Esophagus (tissue), 2 donors: ENCODE measurements around the gene RAD51C. TPM values are rescaled to one million over a fixed set of nuclear protein-coding genes. Genes with fewer than 3 reads are reported as not detected.
"Not testable (repeated sequence)": the region's sequence is repeated elsewhere in the genome, so short reads cannot be mapped to it uniquely, and the experiment has no call there.

Source experiments
- H3K27ac ChIP-seq, 2 donors: one replicate each; pipeline ENCODE4 v1.5.1; 2013; ENCODE audit warnings: low read depth in 2 of 2, mild to moderate bottlenecking in 2 of 2, inconsistent platforms in 1 of 2, low read length in 1 of 2, moderate library complexity in 1 of 2
- H3K27me3 ChIP-seq, 2 donors: one replicate each; pipeline ENCODE4 v1.6.1; 2013; ENCODE audit warnings: low read length in 2 of 2, control low read depth in 1 of 2, mild to moderate bottlenecking in 1 of 2; ENCODE audit not compliant: insufficient read depth in 2 of 2, control insufficient read depth in 1 of 2
- H3K36me3 ChIP-seq, 2 donors: one replicate each; pipeline ENCODE4 v1.6.1; 2013; ENCODE audit warnings: low read length in 1 of 2; ENCODE audit not compliant: control insufficient read depth in 2 of 2, insufficient read depth in 2 of 2
- H3K4me1 ChIP-seq, 2 donors: one replicate each; pipeline ENCODE4 v1.6.1; 2013; ENCODE audit warnings: low read length in 1 of 2; ENCODE audit not compliant: control insufficient read depth in 2 of 2, insufficient read depth in 2 of 2
- H3K4me3 ChIP-seq, 2 donors: one replicate each; pipeline ENCODE4 v1.5.1; 2013; ENCODE audit warnings: low read length in 2 of 2, mild to moderate bottlenecking in 2 of 2, low read depth in 1 of 2, moderate library complexity in 1 of 2
- H3K9me3 ChIP-seq, 2 donors: one replicate each; pipeline ENCODE4 v1.6.1; 2013; ENCODE audit warnings: mild to moderate bottlenecking in 2 of 2, low read depth in 1 of 2, low read length in 1 of 2, moderate library complexity in 1 of 2; ENCODE audit not compliant: control insufficient read depth in 2 of 2, insufficient read depth in 1 of 2
- WGBS, 2 donors: extraction: QIAGEN DNeasy Blood & Tissue Kit; methylation state at CpG; one replicate each; pipeline ENCODE4 v1.1.7; 2013; 5-methylcytosine and 5-hydroxymethylcytosine counted together
- polyA plus RNA-seq, 2 donors: library from polyadenylated mRNA; stranded (reverse); fragments of 200-250 nt; gene quantifications; one replicate each; pipeline ENCODE4 v1.2.3, GENCODE V29; 2013
- donor health status: healthy with polysubstance abuse.
- donor health status: Bipolar disorder and iron deficiency.

The RAD51C gene
- polyA plus RNA-seq = 10 to 100 TPM; 13.5 to 14.8 TPM

- H3K9me3 ChIP-seq = no peaks in the 10 kb centered on the region
- no peaks in the 10 kb centered on the region for H3K27me3 ChIP-seq
- 13% methylated on average over 50 of the region's 50 CpGs for WGBS, 2 donors
- H3K4me3 ChIP-seq = peak within 1 kb of the TSS; percentile 69 to 79
- peaks cover 0 to 3% of the 10 kb centered on the region in 2 donors for H3K4me1 ChIP-seq
- H3K27ac ChIP-seq = peak within 1 kb of the TSS; percentile 76 to 89
- H3K36me3 ChIP-seq = no peaks in the 10 kb centered on the region
Measured at GRCh38 chr17:58692239-58693055, at the start of gene RAD51C. RAD51C (plus strand) TSS chr17:58692602; CDS start chr17:58692644, 42 bp downstream.

DNA sequence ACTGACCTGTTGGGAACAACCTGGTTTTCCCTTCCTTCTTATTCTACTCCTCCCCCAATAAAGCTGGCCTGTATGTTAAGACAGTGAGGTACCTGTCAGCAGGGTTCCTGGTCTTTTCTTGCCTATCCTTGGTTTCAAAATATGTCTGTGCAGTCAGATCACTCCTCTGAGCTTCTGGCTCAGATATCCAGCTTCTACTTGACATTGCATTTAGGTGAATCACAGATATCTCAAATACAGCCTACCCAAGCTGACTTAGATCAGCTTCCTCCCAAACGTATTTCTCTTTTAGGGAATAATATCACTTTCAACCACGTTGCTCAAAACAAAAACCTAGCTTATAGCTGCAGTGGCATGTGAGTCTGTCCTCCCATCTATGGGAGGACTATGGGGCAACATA is 49.3 kb upstream of the RAD51C start:
- Histone ChIP-seq H3K36me3 (no peaks in the 10 kb centered on the region), H3K27ac (no peak overlapping the region), H3K4me1 (no peaks in the 10 kb centered on the region), H3K4me3 (no peak overlapping the region), H3K27me3 (no peaks in the 10 kb centered on the region), H3K9me3 (no peaks in the 10 kb centered on the region)
- 47 to 54% methylated on average over 2 of the region's 2 CpGs for WGBS, 2 donors

DNA sequence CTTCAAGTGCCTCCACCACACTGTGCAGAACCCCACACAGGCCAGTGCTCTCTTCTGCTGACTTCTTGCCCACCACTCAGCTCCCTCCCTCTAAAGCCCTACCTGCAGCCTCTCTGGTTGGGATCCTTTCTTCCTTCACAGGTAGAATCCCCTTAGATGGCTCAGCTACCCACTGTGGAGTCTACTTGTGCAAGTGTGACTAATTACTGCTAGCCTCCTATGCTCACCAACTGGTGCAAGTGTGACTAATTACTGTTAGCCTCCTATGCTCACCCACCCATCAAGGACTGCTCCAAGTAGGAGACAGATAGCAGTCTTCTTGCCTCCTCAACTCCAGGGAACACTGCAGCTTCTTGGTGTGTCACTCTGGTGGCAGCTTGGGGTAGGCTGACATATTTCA is 44.2 kb upstream of the RAD51C start:
- Histone ChIP-seq H3K9me3 (no peaks in the 10 kb centered on the region), H3K4me3 (no peak overlapping the region), H3K36me3 (no peaks in the 10 kb centered on the region), H3K27me3 (no peaks in the 10 kb centered on the region), H3K4me1 (no peaks in the 10 kb centered on the region), H3K27ac (no peak overlapping the region)

DNA sequence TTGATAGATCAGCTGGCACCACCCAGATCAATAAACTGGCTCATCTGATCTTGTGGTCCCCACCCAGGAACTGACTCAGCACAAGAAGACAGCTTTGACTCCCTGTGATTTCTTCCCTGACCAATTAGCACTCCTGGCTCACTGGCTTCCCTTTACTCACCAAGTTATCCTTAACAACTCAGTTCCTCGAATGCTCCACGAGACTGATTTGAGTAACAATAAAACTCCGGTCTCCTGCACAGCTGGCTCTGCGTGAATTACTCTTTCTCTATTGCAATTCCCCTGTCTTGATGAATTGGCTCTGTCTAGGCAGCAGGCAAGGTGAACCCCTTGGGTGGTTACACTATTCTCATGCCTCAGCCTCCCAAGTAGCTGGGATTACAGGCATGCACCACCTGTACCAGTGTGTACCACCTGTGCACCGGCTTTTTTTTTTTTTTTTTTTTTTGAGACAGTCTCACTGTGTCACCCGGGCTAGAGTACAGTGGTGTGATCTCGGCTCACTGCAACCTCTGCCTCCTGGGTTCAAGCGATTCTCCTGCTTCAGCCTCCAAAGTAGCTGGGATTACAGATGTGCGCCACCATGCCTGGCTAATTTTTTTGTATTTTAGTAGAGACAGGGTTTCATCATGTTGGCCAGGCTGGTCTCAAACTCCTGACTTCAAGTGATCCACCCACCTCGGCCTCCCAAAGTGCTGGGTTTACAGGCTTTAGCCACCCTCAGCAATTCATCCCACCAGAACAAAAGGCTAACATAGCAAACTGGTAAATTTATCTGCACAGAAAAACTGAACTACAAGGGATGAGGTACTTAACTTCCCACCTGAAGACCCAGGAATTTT is 34.2 kb upstream of the RAD51C start:
- H3K4me1 ChIP-seq, H3K27me3 ChIP-seq, H3K9me3 ChIP-seq, H3K4me3 ChIP-seq, H3K36me3 ChIP-seq: not testable (repeated sequence)
- WGBS, 2 donors = 64 to 66% methylated on average over 10 of the region's 10 CpGs
- H3K27ac ChIP-seq = peak overlapping the region; percentile 3 to 53

DNA sequence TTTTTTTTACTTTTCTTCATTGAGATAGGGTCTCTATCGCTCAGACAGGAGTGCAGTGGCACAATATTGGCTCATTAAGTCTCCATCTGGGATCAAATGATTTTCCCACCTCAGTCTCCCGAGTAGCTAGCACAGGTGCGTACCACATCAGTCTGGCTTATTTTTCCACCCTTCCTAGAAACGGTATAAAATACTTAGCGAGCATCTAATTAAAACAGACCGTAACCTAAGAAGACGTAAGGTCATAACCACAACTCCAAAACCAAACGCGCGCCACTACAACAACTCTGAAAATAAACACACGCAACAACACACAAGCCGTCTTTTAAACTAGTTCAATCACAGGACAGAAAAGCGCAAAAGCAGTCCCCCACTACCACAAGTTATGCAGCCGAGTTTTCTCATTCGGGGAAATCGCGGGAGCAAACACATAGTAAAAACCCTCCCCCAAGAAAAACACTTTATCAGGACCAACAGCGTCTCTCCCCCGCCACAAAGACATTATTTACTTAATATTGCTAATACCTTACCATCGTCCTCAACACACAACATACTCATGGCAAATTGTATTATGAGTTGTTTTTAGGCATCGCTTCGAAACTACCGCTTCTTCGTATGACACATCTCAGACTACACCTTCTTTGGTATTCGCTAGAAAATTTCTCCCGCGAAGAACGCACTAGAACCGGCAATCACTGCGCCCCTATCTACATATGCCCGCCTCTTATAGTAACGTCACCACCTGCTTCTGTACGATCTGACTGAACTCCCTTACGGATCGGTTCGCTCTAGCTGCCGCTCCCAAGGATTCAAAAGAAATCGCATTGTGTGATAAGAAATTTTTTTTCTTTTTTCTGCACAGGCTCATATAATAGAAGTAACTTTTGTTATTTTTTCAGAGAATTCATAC is 33.3 kb upstream of the RAD51C start:
- H3K4me3 ChIP-seq = peak overlapping the region; percentile 16 to 37
- no peaks in the 10 kb centered on the region for H3K9me3 ChIP-seq
- H3K4me1 ChIP-seq = no peaks in the 10 kb centered on the region
- peak overlapping the region; percentile 57 to 68 for H3K27ac ChIP-seq
- 1 to 2% methylated on average over 38 of the region's 38 CpGs for WGBS, 2 donors
- no peaks in the 10 kb centered on the region for H3K36me3 ChIP-seq
- H3K27me3 ChIP-seq = no peaks in the 10 kb centered on the region

DNA sequence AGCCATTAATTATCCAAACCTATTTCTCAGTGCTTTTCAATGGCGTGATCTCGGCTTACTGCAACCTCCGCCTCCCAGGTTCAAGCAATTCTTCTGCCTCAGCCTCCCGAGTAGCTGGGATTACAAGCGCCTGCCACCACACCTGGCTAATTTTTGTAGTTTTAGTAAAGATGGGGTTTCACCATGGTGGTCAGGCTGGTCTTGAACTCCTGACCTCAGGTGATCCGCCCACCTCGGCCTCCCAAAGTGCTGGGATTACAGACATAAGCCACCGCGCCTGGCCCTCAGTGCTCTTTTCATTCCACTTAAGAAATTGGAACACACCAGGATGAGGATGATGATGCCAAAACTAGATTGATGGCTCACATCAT is 32.7 kb upstream of the RAD51C start:
- not testable (repeated sequence) for H3K4me1 ChIP-seq, H3K36me3 ChIP-seq, H3K27ac ChIP-seq, H3K9me3 ChIP-seq, H3K27me3 ChIP-seq
- 25 to 34% methylated on average over 9 of the region's 9 CpGs for WGBS, 2 donors
- H3K4me3 ChIP-seq = peak overlapping the region in 1 of 2 donors; percentile 37

- H3K27ac ChIP-seq = no peak overlapping the region
- H3K4me1 ChIP-seq = no peaks in the 10 kb centered on the region
- 85 to 87% methylated on average over 4 of the region's 4 CpGs for WGBS, 2 donors
- H3K9me3 ChIP-seq = no peaks in the 10 kb centered on the region
- no peak overlapping the region for H3K4me3 ChIP-seq
- H3K36me3 ChIP-seq = no peaks in the 10 kb centered on the region
- H3K27me3 ChIP-seq = no peaks in the 10 kb centered on the region
Measured at GRCh38 chr17:58660621-58661020, 31.8 kb upstream of the RAD51C start.

GRCh38 chr17:58661499-58661898 is 30.9 kb upstream of the RAD51C start:
- Histone ChIP-seq H3K27ac (no peak overlapping the region), H3K27me3 (no peaks in the 10 kb centered on the region), H3K9me3 (no peaks in the 10 kb centered on the region), H3K36me3 (no peaks in the 10 kb centered on the region), H3K4me1 (no peaks in the 10 kb centered on the region), H3K4me3 (no peak overlapping the region)
- 93 to 94% methylated on average over 26 of the region's 26 CpGs for WGBS, 2 donors

DNA sequence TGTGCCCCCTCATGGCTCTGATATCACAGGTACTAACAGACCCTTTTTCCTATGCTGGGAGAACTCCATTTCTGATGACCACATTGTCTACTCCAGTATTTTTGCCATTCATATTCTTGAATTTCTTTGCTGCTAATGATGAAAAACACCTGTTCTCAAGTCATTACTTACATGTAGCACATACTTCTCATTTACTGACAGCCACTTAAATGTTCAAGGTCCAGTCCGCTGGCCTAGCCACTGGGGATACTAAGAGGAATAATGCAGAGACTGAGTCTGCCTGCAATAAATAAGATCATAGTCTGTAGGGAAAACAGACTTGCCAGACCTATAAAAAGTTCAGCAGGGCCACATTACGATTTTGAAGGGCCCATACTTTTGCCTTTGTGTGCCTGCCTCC is 28.1 kb upstream of the RAD51C start:
- 75 to 90% methylated on average over 2 of the region's 2 CpGs for WGBS, 2 donors
- no peak overlapping the region for H3K27ac ChIP-seq
- no peaks in the 10 kb centered on the region for H3K9me3 ChIP-seq
- H3K27me3 ChIP-seq = no peaks in the 10 kb centered on the region
- H3K4me1 ChIP-seq = no peaks in the 10 kb centered on the region
- H3K36me3 ChIP-seq = no peaks in the 10 kb centered on the region
- no peak overlapping the region for H3K4me3 ChIP-seq
